Trophoblast cell (in vitro differentiated cells and primary cell): ENCODE results near the gene EPS15.

Experiments used
- DNase-seq, 2 donors: peaks; one replicate each; pipeline ENCODE4 v3.0.0-alpha.2; 2016
- H2AFZ ChIP-seq: 2 replicates; pipeline ENCODE4 v1.6.1; 2013; ENCODE audit warnings: low read length, moderate library complexity, mild to moderate bottlenecking; ENCODE audit not compliant: insufficient read depth, poor library complexity
- H2AK5ac ChIP-seq: 2 replicates; pipeline ENCODE4 v1.6.1; 2013; ENCODE audit warnings: mild to moderate bottlenecking, low read length
- H2BK120ac ChIP-seq: 2 replicates; pipeline ENCODE4 v1.6.1; 2013; ENCODE audit warnings: low read length, mild to moderate bottlenecking, moderate library complexity; ENCODE audit not compliant: insufficient read depth, poor library complexity
- H2BK12ac ChIP-seq: 2 replicates; pipeline ENCODE4 v1.6.1; 2013; ENCODE audit warnings: mild to moderate bottlenecking, low read length, moderate library complexity
- H2BK5ac ChIP-seq: 2 replicates; pipeline ENCODE4 v1.6.1; 2013; ENCODE audit warnings: low read length, low read depth, moderate library complexity, mild to moderate bottlenecking; ENCODE audit not compliant: poor library complexity
- H3K14ac ChIP-seq: 2 replicates; pipeline ENCODE4 v1.6.1; 2013; ENCODE audit warnings: mild to moderate bottlenecking, low read length
- H3K18ac ChIP-seq: 2 replicates; pipeline ENCODE4 v1.6.1; 2013; ENCODE audit warnings: mild to moderate bottlenecking, low read length
- H3K23ac ChIP-seq: 2 replicates; pipeline ENCODE4 v1.6.1; 2013; ENCODE audit warnings: low read length
- H3K27ac ChIP-seq: 2 replicates; pipeline ENCODE4 v1.5.1; 2013; ENCODE audit warnings: low read depth, mild to moderate bottlenecking, inconsistent platforms, low read length, moderate library complexity
- H3K27me3 ChIP-seq: 2 replicates; pipeline ENCODE4 v1.6.1; 2013; ENCODE audit warnings: inconsistent platforms, mild to moderate bottlenecking, low read length, moderate library complexity; ENCODE audit not compliant: insufficient read depth
- H3K36me3 ChIP-seq, 2 experiments: 1 replicate in 1 of 2; 2 replicates in 1 of 2; pipeline ENCODE4 v1.6.1; 2013; ENCODE audit warnings: low read length in 2 of 2, mild to moderate bottlenecking in 2 of 2, moderate library complexity in 1 of 2; ENCODE audit not compliant: insufficient read depth in 2 of 2, control insufficient read depth in 1 of 2
- H3K4ac ChIP-seq: 2 replicates; pipeline ENCODE4 v1.6.1; 2013; ENCODE audit warnings: low read depth, mild to moderate bottlenecking, low read length, moderate library complexity
- H3K4me1 ChIP-seq, 2 experiments: 1 replicate in 1 of 2; 2 replicates in 1 of 2; pipeline ENCODE4 v1.6.1; 2013; ENCODE audit warnings: low read length in 2 of 2, mild to moderate bottlenecking in 2 of 2, moderate library complexity in 1 of 2; ENCODE audit not compliant: insufficient read depth in 2 of 2, control insufficient read depth in 1 of 2
- H3K4me2 ChIP-seq: 2 replicates; pipeline ENCODE4 v1.6.1; 2013; ENCODE audit warnings: inconsistent platforms, mild to moderate bottlenecking, low read length, moderate library complexity
- H3K4me3 ChIP-seq: 2 replicates; pipeline ENCODE4 v1.5.1; 2013; ENCODE audit warnings: mild to moderate bottlenecking, low read depth, low read length, inconsistent platforms
- H3K79me1 ChIP-seq: one replicate; pipeline ENCODE4 v1.6.1; 2013; ENCODE audit warnings: low read length
- H3K79me2 ChIP-seq: 2 replicates; pipeline ENCODE4 v1.6.1; 2013; ENCODE audit warnings: low read length, mild to moderate bottlenecking; ENCODE audit not compliant: control insufficient read depth, insufficient read depth, poor library complexity
- H3K9ac ChIP-seq: 2 replicates; pipeline ENCODE4 v1.6.1; 2013; ENCODE audit warnings: mild to moderate bottlenecking, low read length
- H3K9me3 ChIP-seq: 2 replicates; pipeline ENCODE4 v1.6.1; 2013; ENCODE audit warnings: low read depth, mild to moderate bottlenecking, control low read depth, inconsistent platforms, low read length; ENCODE audit not compliant: insufficient read depth
- H4K12ac ChIP-seq: 2 replicates; pipeline ENCODE4 v1.6.1; 2013; ENCODE audit warnings: low read depth, mild to moderate bottlenecking, low read length, moderate library complexity
- H4K8ac ChIP-seq: 2 replicates; pipeline ENCODE4 v1.6.1; 2013; ENCODE audit warnings: low read depth, mild to moderate bottlenecking, low read length, moderate library complexity
- H4K91ac ChIP-seq: one replicate; pipeline ENCODE4 v1.6.1; 2013; ENCODE audit warnings: low read depth, mild to moderate bottlenecking, low read length, moderate library complexity
- WGBS: extraction: QIAGEN DNeasy Blood & Tissue Kit; methylation state at CpG from one replicate; pipeline ENCODE4 v1.1.7; 2013; ENCODE audit warnings: missing lambda C conversion rate; ENCODE audit not compliant: insufficient read length, insufficient coverage; ENCODE audit errors: extremely low coverage; 5-methylcytosine and 5-hydroxymethylcytosine counted together

Gene EPS15

DNA sequence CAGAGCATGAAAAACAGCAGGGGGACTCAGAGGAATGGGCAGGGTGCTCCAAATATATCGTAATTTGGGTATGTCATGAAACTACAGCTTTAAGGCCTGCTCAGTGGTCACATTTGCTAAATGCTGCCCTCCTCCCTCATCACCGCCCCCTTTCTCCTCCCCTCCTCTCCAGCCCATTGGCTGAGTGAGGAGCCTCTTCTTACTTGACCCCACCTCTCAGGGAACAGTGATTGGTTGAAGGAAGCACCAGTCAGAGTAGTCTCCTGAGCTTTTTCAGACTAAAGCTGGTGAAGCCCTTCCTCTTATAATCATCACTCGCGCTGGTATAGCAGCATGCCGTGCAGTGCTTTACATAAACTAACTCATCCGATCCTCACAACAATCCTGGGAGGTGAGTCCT is 178.7 kb downstream of the EPS15 start:
- no peak overlapping the region for H2BK120ac ChIP-seq
- peaks cover 5% of the 10 kb centered on the region for H3K27me3 ChIP-seq
- peaks cover 3% of the 10 kb centered on the region for H3K79me2 ChIP-seq
- no peak overlapping the region for H2BK5ac ChIP-seq
- DNase-seq = no peak
- H3K79me1 ChIP-seq = peaks cover 5% of the 10 kb centered on the region
- no peak overlapping the region for H3K4me2 ChIP-seq
- WGBS = no CpG with 5 or more reads among the region's 6 CpGs
- H3K14ac ChIP-seq = no peak overlapping the region
- H3K23ac ChIP-seq = no peak overlapping the region
- no peak overlapping the region for H3K4me3 ChIP-seq
- no peak overlapping the region for H3K4ac ChIP-seq
- no peak overlapping the region for H4K12ac ChIP-seq
- no peak overlapping the region for H4K91ac ChIP-seq
- no peak overlapping the region for H4K8ac ChIP-seq
- no peak overlapping the region for H3K9ac ChIP-seq
- H2AK5ac ChIP-seq = no peak overlapping the region
- H3K4me1 ChIP-seq = peaks cover 8 to 10% of the 10 kb centered on the region in 2 experiments
- no peaks in the 10 kb centered on the region for H3K36me3 ChIP-seq
- no peak overlapping the region for H2BK12ac ChIP-seq
- no peak overlapping the region for H3K27ac ChIP-seq
- peaks cover 3% of the 10 kb centered on the region for H3K9me3 ChIP-seq
- no peak overlapping the region for H2AFZ ChIP-seq
- no peak overlapping the region for H3K18ac ChIP-seq

DNA sequence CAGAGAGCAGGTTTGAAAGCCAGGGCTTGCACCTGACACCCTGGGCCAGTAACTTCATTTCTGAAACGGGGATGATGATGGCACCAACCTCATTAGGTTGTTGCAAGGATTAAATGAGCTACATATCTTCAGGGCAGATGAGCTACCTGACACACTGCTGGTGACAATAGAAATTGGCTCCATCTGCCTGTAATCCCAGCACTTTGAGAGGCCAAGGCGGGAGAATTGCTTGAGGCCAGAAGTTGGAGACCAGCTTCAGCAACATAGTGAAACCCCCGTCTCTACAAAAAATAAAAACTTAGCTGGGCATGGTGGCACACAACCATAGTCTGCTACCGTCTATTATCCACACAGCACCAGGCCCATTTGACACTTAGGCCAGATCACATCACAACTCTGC is 182.4 kb downstream of the EPS15 start:
- Histone ChIP-seq H2BK120ac (no peak overlapping the region), H3K18ac (no peak overlapping the region), H3K27me3 (no peaks in the 10 kb centered on the region), H4K8ac (no peak overlapping the region), H3K4me2 (no peak overlapping the region), H3K36me3 (no peaks in the 10 kb centered on the region), H2BK5ac (no peak overlapping the region), H3K9me3 (peaks cover 4% of the 10 kb centered on the region), H3K27ac (no peak overlapping the region), H3K14ac (no peak overlapping the region), H2AFZ (no peak overlapping the region), H2BK12ac (no peak overlapping the region), H3K4ac (no peak overlapping the region), H4K91ac (no peak overlapping the region), H3K9ac (no peak overlapping the region), H2AK5ac (no peak overlapping the region), H3K4me3 (no peak overlapping the region), H3K4me1 (no peaks in the 10 kb centered on the region), H3K79me1 (no peaks in the 10 kb centered on the region), H3K23ac (no peak overlapping the region), H3K79me2 (no peaks in the 10 kb centered on the region), H4K12ac (no peak overlapping the region)
- WGBS = no CpG with 5 or more reads among the region's 4 CpGs
- DNase-seq = no peak

DNA sequence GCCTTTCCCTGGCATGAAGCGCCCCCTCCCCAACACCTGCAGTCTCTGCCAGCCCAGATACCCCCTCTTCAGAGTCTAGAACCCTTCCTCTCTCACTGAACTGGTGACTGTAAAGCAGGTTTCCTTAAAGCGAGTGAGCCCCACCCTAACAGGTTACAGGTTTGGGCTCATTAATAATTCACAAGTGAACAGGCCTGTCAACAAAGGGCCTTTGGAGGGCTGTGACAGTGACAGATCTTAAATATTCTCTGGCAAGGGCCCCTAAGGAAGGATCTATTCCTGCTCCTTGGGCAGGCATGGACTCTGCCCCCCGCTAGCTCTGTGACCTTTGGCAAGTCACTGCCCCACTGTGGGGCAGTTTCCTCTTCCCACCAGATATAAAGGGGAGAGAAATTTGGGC is 183.1 kb downstream of the EPS15 start:
- no peak overlapping the region for H2BK12ac ChIP-seq
- no peak overlapping the region for H3K27ac ChIP-seq
- H3K18ac ChIP-seq = no peak overlapping the region
- no peaks in the 10 kb centered on the region for H3K27me3 ChIP-seq
- no peaks in the 10 kb centered on the region for H3K79me2 ChIP-seq
- no peak overlapping the region for H3K9ac ChIP-seq
- no peaks in the 10 kb centered on the region for H3K79me1 ChIP-seq
- H3K23ac ChIP-seq = no peak overlapping the region
- no peak overlapping the region for H4K91ac ChIP-seq
- WGBS = no CpG with 5 or more reads among the region's 3 CpGs
- no peak overlapping the region for H3K4me3 ChIP-seq
- H2AFZ ChIP-seq = no peak overlapping the region
- no peak for DNase-seq
- no peak overlapping the region for H2BK120ac ChIP-seq
- H2AK5ac ChIP-seq = no peak overlapping the region
- no peaks in the 10 kb centered on the region for H3K36me3 ChIP-seq
- H2BK5ac ChIP-seq = no peak overlapping the region
- H3K14ac ChIP-seq = no peak overlapping the region
- H3K4me2 ChIP-seq = no peak overlapping the region
- H4K8ac ChIP-seq = no peak overlapping the region
- H3K9me3 ChIP-seq = peaks cover 4% of the 10 kb centered on the region
- no peak overlapping the region for H3K4ac ChIP-seq
- H3K4me1 ChIP-seq = peaks cover 5 to 6% of the 10 kb centered on the region in 2 experiments
- H4K12ac ChIP-seq = no peak overlapping the region

DNA sequence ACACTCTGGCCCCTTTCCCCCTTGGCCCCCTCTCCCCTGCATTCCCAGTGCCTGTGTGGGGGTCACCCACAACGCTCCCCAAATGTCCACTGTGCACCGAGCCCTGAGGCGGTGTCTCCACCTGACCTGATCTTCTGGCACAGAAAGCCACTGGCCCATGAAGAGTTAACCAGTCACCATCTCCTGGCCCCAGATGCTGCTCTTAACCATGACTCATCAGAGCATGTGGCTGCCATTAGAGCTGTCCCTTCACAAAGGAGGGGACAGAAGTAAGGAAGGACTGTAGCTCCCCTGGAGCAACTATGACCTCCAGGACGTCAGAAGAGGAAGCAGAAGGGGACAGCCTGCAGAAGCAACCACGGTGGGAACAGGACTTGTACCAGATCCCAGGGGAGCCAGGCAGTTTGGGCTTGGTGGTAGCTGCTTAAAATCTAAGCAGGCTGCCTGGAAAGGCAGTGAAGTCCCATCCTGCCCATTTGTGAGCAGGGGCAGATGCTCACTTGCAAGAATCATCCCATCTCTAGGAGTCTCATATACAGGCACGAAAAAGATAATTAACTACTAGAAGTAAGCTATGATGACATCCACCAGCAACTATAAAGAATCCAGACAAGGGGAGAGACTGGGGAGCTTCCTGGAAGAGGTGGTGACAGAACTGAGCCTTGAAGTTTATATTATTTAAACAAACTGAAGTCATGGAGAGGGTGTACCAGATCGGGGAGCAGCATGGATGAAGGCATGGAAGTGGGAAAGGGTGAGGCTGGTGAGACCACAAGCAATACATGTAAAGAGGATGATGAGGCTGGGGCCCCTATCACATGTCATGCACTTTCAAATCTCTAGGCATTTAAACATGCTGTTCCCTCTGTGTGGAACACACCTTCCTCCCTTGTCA is 187.6 kb downstream of the EPS15 start:
- peaks cover 2% of the 10 kb centered on the region for H3K9me3 ChIP-seq
- no peak overlapping the region for H2AK5ac ChIP-seq
- H3K4me1 ChIP-seq = peaks cover 9 to 11% of the 10 kb centered on the region in 2 experiments
- WGBS = no CpG with 5 or more reads among the region's 7 CpGs
- H3K4me3 ChIP-seq = no peak overlapping the region
- H3K36me3 ChIP-seq = no peaks in the 10 kb centered on the region
- H3K9ac ChIP-seq = no peak overlapping the region
- no peak overlapping the region for H3K23ac ChIP-seq
- peak overlapping the region; percentile 33 for H4K8ac ChIP-seq
- no peak overlapping the region for H3K4ac ChIP-seq
- H3K14ac ChIP-seq = peak overlapping the region; percentile 39
- no peak overlapping the region for H3K18ac ChIP-seq
- H2BK12ac ChIP-seq = peak overlapping the region; percentile 44
- H3K79me1 ChIP-seq = peaks cover 4% of the 10 kb centered on the region
- peak overlapping the region; percentile 30 for H4K91ac ChIP-seq
- no peak overlapping the region for H4K12ac ChIP-seq
- no peak overlapping the region for H2BK5ac ChIP-seq
- H3K27me3 ChIP-seq = no peaks in the 10 kb centered on the region
- peak overlapping the region; percentile 94 for H3K4me2 ChIP-seq
- no peak overlapping the region for H3K27ac ChIP-seq
- H3K79me2 ChIP-seq = no peaks in the 10 kb centered on the region
- no peak overlapping the region for H2AFZ ChIP-seq
- peak overlapping the region; percentile 29 for H2BK120ac ChIP-seq
- peak in 1 of 2 donors; percentile 31 for DNase-seq
